ENCODE results near the gene DLL1.

The DLL1 gene

DNA sequence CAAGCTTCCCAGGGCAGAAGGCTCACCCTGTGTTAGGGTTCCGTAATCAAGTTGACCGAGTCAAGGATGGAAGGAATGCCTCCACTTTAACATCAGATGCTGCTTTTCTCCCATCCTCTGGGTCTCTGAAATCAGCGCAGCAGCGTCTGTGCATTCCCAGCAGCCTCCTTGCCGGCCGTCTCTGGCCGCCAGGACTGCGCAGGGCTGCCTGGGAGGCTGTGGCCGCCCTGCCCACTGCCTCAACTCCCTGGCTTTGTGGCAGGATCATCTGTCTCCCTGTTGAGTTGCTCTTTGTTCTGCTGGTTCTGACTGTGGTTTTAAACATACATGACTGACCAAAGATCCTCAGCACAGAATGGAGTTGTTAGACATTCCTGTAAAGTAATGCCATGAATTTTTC is 56.5 kb downstream of the DLL1 start:
- DNase-seq (ENCODE audit: low read depth in 2 of 3, low spot score in 1 of 3) = no peak

DNA sequence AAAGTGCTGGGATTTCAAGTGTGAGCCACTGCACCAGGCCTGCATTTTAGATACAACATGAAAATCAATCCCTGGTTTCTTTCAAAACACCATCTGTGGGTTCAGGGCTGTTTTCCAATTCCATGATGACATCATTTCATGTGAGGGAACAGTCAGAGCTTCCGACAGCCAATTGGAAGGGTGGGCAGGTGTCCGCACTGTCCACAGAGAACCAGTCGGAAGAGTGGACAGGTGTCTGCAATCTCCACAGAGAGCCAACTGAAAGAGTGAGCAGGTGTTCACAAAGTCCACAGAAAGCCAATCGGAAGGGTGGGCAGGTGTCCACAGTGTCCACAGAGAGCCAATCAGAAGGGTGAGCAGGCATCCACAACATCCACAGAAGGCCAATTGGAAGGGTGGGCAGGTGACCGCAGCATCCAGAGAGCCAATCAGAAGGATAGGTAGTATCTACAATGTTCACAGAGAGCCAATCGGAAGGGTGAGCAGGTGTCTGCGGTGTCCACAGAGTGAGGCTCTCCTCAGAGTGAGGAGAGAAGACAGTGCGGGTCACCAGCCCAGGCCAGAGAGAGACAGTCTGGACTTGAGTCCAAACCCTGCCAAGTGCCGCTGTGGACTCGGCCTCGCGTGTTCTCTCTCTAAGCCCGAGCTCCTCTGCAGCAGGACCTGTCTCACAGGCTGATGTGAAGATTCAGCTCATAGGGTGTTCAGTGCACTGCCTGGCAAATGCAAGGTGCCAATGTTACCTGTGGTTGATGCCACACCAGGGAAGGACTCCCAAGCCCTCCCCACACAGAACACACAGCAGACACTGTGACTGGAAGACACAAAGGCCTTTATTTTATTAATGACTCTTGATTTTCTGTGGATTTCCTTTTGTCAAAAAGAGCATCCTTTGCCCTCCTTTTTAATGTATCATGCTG is 57.3 kb downstream of the DLL1 start:
- DNase-seq (ENCODE audit: low read depth in 2 of 3, low spot score in 1 of 3) = no peak

All from stimulated activated CD4-positive, alpha-beta T cell treated with anti-CD3 and anti-CD28 coated beads, Interleukin-12 subunit alpha, Interleukin-12 subunit beta, amount 100 ng/mL, for 48 hours (primary cell).